Measurements from ENCODE around the gene CADM3. TPM values are rescaled to one million over a fixed set of nuclear protein-coding genes. Genes with fewer than 3 reads are reported as not detected.

Gene CADM3
- total and polyA plus RNA-seq, 2 of the 8 experiments (the other 6 are each of a cell fraction or from before 2014, with no cell fraction given) = 8.3 to 8.5 TPM

DNA sequence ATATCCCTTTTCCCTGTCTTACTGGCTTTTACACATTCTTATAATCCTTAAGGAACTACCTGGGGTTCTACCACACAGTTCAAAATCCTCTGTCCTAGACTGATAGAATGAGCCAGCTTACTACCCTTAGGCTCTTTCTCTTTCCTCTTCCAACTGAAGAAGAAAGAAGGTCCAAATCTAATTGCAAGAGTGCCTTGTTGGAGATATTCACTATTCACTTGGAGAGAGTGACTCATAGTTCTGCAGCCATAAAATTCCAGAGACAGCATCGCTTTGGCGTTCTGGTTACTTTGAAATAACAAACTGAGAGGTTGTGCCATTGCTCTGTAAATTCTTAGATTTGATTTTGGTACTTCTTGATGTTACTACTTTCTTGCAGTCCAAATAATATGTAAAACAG lies 4.2 kb downstream of the CADM3 start (continued):
- TF ChIP-seq, protein P1, sequence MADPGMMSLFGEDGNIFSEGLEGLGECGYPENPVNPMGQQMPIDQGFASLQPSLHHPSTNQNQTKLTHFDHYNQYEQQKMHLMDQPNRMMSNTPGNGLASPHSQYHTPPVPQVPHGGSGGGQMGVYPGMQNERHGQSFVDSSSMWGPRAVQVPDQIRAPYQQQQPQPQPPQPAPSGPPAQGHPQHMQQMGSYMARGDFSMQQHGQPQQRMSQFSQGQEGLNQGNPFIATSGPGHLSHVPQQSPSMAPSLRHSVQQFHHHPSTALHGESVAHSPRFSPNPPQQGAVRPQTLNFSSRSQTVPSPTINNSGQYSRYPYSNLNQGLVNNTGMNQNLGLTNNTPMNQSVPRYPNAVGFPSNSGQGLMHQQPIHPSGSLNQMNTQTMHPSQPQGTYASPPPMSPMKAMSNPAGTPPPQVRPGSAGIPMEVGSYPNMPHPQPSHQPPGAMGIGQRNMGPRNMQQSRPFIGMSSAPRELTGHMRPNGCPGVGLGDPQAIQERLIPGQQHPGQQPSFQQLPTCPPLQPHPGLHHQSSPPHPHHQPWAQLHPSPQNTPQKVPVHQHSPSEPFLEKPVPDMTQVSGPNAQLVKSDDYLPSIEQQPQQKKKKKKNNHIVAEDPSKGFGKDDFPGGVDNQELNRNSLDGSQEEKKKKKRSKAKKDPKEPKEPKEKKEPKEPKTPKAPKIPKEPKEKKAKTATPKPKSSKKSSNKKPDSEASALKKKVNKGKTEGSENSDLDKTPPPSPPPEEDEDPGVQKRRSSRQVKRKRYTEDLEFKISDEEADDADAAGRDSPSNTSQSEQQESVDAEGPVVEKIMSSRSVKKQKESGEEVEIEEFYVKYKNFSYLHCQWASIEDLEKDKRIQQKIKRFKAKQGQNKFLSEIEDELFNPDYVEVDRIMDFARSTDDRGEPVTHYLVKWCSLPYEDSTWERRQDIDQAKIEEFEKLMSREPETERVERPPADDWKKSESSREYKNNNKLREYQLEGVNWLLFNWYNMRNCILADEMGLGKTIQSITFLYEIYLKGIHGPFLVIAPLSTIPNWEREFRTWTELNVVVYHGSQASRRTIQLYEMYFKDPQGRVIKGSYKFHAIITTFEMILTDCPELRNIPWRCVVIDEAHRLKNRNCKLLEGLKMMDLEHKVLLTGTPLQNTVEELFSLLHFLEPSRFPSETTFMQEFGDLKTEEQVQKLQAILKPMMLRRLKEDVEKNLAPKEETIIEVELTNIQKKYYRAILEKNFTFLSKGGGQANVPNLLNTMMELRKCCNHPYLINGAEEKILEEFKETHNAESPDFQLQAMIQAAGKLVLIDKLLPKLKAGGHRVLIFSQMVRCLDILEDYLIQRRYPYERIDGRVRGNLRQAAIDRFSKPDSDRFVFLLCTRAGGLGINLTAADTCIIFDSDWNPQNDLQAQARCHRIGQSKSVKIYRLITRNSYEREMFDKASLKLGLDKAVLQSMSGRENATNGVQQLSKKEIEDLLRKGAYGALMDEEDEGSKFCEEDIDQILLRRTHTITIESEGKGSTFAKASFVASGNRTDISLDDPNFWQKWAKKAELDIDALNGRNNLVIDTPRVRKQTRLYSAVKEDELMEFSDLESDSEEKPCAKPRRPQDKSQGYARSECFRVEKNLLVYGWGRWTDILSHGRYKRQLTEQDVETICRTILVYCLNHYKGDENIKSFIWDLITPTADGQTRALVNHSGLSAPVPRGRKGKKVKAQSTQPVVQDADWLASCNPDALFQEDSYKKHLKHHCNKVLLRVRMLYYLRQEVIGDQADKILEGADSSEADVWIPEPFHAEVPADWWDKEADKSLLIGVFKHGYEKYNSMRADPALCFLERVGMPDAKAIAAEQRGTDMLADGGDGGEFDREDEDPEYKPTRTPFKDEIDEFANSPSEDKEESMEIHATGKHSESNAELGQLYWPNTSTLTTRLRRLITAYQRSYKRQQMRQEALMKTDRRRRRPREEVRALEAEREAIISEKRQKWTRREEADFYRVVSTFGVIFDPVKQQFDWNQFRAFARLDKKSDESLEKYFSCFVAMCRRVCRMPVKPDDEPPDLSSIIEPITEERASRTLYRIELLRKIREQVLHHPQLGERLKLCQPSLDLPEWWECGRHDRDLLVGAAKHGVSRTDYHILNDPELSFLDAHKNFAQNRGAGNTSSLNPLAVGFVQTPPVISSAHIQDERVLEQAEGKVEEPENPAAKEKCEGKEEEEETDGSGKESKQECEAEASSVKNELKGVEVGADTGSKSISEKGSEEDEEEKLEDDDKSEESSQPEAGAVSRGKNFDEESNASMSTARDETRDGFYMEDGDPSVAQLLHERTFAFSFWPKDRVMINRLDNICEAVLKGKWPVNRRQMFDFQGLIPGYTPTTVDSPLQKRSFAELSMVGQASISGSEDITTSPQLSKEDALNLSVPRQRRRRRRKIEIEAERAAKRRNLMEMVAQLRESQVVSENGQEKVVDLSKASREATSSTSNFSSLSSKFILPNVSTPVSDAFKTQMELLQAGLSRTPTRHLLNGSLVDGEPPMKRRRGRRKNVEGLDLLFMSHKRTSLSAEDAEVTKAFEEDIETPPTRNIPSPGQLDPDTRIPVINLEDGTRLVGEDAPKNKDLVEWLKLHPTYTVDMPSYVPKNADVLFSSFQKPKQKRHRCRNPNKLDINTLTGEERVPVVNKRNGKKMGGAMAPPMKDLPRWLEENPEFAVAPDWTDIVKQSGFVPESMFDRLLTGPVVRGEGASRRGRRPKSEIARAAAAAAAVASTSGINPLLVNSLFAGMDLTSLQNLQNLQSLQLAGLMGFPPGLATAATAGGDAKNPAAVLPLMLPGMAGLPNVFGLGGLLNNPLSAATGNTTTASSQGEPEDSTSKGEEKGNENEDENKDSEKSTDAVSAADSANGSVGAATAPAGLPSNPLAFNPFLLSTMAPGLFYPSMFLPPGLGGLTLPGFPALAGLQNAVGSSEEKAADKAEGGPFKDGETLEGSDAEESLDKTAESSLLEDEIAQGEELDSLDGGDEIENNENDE (IDR thresholded peaks at IDR 0.05; ENCODE audit: insufficient replicate concordance, low read length) = no peak
- TF ChIP-seq CBX5 (IDR thresholded peaks at IDR 0.05; ENCODE audit: low read depth, low read length) (no peak), TBP (IDR thresholded peaks at IDR 0.05; ENCODE audit: low read depth, low read length) (no peak), RNF2 (IDR thresholded peaks at IDR 0.05; ENCODE audit: borderline replicate concordance, low read depth, low read length, missing control alignments, poor library complexity, severe bottlenecking) (no peak), SIRT6 (IDR thresholded peaks at IDR 0.05; ENCODE audit: low read length) (no peak), TCF12 (IDR thresholded peaks at IDR 0.05; ENCODE audit: low read depth, low read length) (no peak), CEBPB (IDR thresholded peaks at IDR 0.05; ENCODE audit: low read depth, low read length) (no peak), TAF7 (optimal IDR thresholded peaks at IDR 0.05; ENCODE audit: borderline replicate concordance, low read depth, low read length) (no peak), POLR2A (IDR thresholded peaks at IDR 0.05; ENCODE audit: control extremely low read depth in 1 of 2, low read depth in 2 of 2, low read length in 2 of 2) (no peak)
- TF ChIP-seq, protein P2, sequence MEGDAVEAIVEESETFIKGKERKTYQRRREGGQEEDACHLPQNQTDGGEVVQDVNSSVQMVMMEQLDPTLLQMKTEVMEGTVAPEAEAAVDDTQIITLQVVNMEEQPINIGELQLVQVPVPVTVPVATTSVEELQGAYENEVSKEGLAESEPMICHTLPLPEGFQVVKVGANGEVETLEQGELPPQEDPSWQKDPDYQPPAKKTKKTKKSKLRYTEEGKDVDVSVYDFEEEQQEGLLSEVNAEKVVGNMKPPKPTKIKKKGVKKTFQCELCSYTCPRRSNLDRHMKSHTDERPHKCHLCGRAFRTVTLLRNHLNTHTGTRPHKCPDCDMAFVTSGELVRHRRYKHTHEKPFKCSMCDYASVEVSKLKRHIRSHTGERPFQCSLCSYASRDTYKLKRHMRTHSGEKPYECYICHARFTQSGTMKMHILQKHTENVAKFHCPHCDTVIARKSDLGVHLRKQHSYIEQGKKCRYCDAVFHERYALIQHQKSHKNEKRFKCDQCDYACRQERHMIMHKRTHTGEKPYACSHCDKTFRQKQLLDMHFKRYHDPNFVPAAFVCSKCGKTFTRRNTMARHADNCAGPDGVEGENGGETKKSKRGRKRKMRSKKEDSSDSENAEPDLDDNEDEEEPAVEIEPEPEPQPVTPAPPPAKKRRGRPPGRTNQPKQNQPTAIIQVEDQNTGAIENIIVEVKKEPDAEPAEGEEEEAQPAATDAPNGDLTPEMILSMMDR (IDR thresholded peaks at IDR 0.05; ENCODE audit: control extremely low read depth in 1 of 3, insufficient read depth in 1 of 3, low read depth in 1 of 3, low read length in 3 of 3) = no peak

Measured in H1 (cell line).